Calu3 (cell line): Measurements from ENCODE around the gene NCKAP5. TPM values are rescaled to one million over a fixed set of nuclear protein-coding genes. Genes with fewer than 3 reads are reported as not detected.

Source experiments
- BruUV-seq: library from RNA; stranded (reverse); fragments of 400-500 nt; replicated peaks from 2 replicates; lab custom pipeline; 2021; lab: Mats Ljungman, UMichigan
- CTCF ChIA-PET: fragments of 300-600 bp; sonication (Branson Sonifier 250); formaldehyde crosslinking; loops from one replicate; lab custom pipeline; 2022; ENCODE audit warnings: antibody characterized with exemption; lab: Charles Lee
- DNase-seq: peaks from one replicate; pipeline ENCODE4 v3.0.0; 2022
- H3K27ac Mint-ChIP-seq: one replicate; pipeline ENCODE4 v1.8.0; 2022; ENCODE audit warnings: mixed read lengths; ENCODE audit not compliant: unreplicated experiment
- H3K27me3 Mint-ChIP-seq: one replicate; pipeline ENCODE4 v1.8.0; 2022; ENCODE audit warnings: mixed read lengths; ENCODE audit not compliant: unreplicated experiment
- H3K36me3 Mint-ChIP-seq: one replicate; pipeline ENCODE4 v1.8.0; 2022; ENCODE audit warnings: mild to moderate bottlenecking, moderate library complexity, mixed read lengths; ENCODE audit not compliant: insufficient read depth, unreplicated experiment
- H3K4me1 Mint-ChIP-seq: one replicate; pipeline ENCODE4 v1.8.0; 2022; ENCODE audit warnings: mild to moderate bottlenecking, low read depth, mixed read lengths; ENCODE audit not compliant: unreplicated experiment
- H3K4me3 Mint-ChIP-seq: one replicate; pipeline ENCODE4 v1.8.0; 2022; ENCODE audit warnings: mild to moderate bottlenecking, low read depth, moderate library complexity, mixed read lengths; ENCODE audit not compliant: unreplicated experiment
- H3K9me3 Mint-ChIP-seq: one replicate; pipeline ENCODE4 v1.8.0; 2022; ENCODE audit warnings: low read depth, mixed read lengths; ENCODE audit not compliant: unreplicated experiment
- CTCF ChIP-seq: fragments of 200-600 bp; IDR thresholded peaks from one replicate; pipeline ENCODE4 v1.8.0; 2022; ENCODE audit warnings: antibody characterized with exemption; ENCODE audit not compliant: unreplicated experiment
- intact Hi-C: fragments of 100-400 bp; cut with micrococcal nuclease; formaldehyde crosslinking; loops from one replicate; pipeline ENCODE4 v1.10.0; 2022; ENCODE audit not compliant: unreplicated experiment
- total RNA-seq: library from RNA; stranded (reverse); gene quantifications from 2 replicates; pipeline ENCODE4 v1.2.3, GENCODE V29; 2022

NCKAP5 gene
- total RNA-seq, 1 experiment from 2014 or later, result 2.2 TPM

- CTCF ChIA-PET, result interaction anchor here (0.6 kb wide), 1 partner anchor 1221 kb away, joined by 3 read pairs; no protein-coding TSS in a partner anchor
- DNase-seq, result no peak
- TF ChIP-seq CTCF, result no peak
- no peaks in the 10 kb centered on the region for H3K36me3 Mint-ChIP-seq
- peaks cover 16% of the 10 kb centered on the region for H3K4me1 Mint-ChIP-seq
- no peaks in the 10 kb centered on the region for H3K9me3 Mint-ChIP-seq
- H3K4me3 Mint-ChIP-seq, result no peak overlapping the region
- no peaks in the 10 kb centered on the region for H3K27me3 Mint-ChIP-seq
- intact Hi-C loops, result no loop called here
- no peak overlapping the region for H3K27ac Mint-ChIP-seq
- BruUV-seq, result no TSS peak
These were observed 79.1 kb downstream of the NCKAP5 start for GRCh38 chr2:133489146-133489545.

- Mint-ChIP-seq H3K27ac (no peak overlapping the region), H3K4me3 (no peak overlapping the region)
These were observed 81.5 kb downstream of the NCKAP5 start for GRCh38 chr2:133486771-133487191.

GRCh38 chr2:133485868-133486267 is 82.4 kb downstream of the NCKAP5 start:
- no peaks in the 10 kb centered on the region for H3K9me3 Mint-ChIP-seq
- intact Hi-C loops, result no loop called here
- no peaks in the 10 kb centered on the region for H3K27me3 Mint-ChIP-seq
- CTCF ChIA-PET, result no interaction called here
- no peak for TF ChIP-seq CTCF
- no peaks in the 10 kb centered on the region for H3K36me3 Mint-ChIP-seq
- no peak overlapping the region for H3K27ac Mint-ChIP-seq
- no TSS peak for BruUV-seq
- peaks cover 16% of the 10 kb centered on the region for H3K4me1 Mint-ChIP-seq
- H3K4me3 Mint-ChIP-seq, result no peak overlapping the region
- DNase-seq, result no peak

More at GRCh38 chr2:133486771-133487191, 81.5 kb downstream of the NCKAP5 start:
- no peaks in the 10 kb centered on the region for H3K36me3 Mint-ChIP-seq
- TF ChIP-seq CTCF, result no peak
- CTCF ChIA-PET, result no interaction called here
- no TSS peak for BruUV-seq
- DNase-seq, result no peak
- H3K4me1 Mint-ChIP-seq, result peaks cover 16% of the 10 kb centered on the region
- intact Hi-C loops, result no loop called here
- H3K27me3 Mint-ChIP-seq, result no peaks in the 10 kb centered on the region
- H3K9me3 Mint-ChIP-seq, result no peaks in the 10 kb centered on the region

- H3K9me3 Mint-ChIP-seq, result no peaks in the 10 kb centered on the region
- H3K27ac Mint-ChIP-seq, result no peak overlapping the region
- TF ChIP-seq CTCF, result no peak
- H3K27me3 Mint-ChIP-seq, result no peaks in the 10 kb centered on the region
- no peak overlapping the region for H3K4me3 Mint-ChIP-seq
- H3K36me3 Mint-ChIP-seq, result no peaks in the 10 kb centered on the region
- CTCF ChIA-PET, result no interaction called here
- BruUV-seq, result no TSS peak
- intact Hi-C loops, result no loop called here
- H3K4me1 Mint-ChIP-seq, result peaks cover 16% of the 10 kb centered on the region
- DNase-seq, result no peak
These were observed 83.5 kb downstream of the NCKAP5 start for GRCh38 chr2:133484784-133485183.
